ENCODE measurements around the gene GCDH. TPM values are rescaled to one million over a fixed set of nuclear protein-coding genes. Genes with fewer than 3 reads are reported as not detected.
A peak's percentile ranks its signal among the peaks of the same experiment; 100 is the strongest.
"Not testable (repeated sequence)": the region's sequence is repeated elsewhere in the genome, so short reads cannot be mapped to it uniquely, and the experiment has no call there.

Gene GCDH
- polyA plus RNA-seq, 2 donors, result 14.3 to 21.0 TPM

DNA sequence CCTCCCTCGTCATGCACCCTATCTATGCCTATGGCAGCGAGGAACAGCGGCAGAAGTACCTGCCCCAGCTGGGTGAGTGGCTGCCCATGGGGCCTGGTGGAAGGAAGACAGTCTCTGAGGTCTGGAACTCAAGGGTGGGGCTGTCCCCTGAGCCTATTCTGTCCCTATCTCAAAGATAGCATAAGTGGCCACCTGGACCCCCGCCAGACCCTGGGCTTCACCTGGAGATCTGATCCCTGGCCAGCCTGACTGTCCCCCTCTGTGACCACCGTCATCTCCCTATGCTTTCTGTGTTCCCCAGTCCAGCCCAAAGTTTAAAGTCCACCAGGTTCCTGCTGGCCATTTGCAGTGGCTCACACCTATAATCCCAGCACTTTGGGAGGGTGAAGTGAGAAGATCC is 2.6 kb downstream of the GCDH start:
- Histone ChIP-seq H3K4me3 (ENCODE audit: low read depth in 1 of 2, low read length in 2 of 2) (no peak overlapping the region), H3K36me3 (ENCODE audit: control insufficient read depth in 2 of 2, insufficient read depth in 2 of 2, low read length in 1 of 2) (peaks cover 4 to 28% of the 10 kb centered on the region in 2 donors), H3K4me1 (ENCODE audit: control insufficient read depth in 2 of 2, insufficient read depth in 2 of 2, low read length in 1 of 2) (peaks cover 2 to 11% of the 10 kb centered on the region in 2 donors), H3K27ac (ENCODE audit: low read depth in 2 of 2, low read length in 1 of 2) (no peak overlapping the region), H3K27me3 (ENCODE audit: control insufficient read depth in 1 of 2, insufficient read depth in 2 of 2, low read length in 2 of 2) (no peaks in the 10 kb centered on the region), H3K9me3 (ENCODE audit: control insufficient read depth in 2 of 2, insufficient read depth in 1 of 2, low read depth in 1 of 2, low read length in 1 of 2) (no peaks in the 10 kb centered on the region)
- 94 to 96% methylated on average over 5 of the region's 5 CpGs for WGBS, 2 donors

DNA sequence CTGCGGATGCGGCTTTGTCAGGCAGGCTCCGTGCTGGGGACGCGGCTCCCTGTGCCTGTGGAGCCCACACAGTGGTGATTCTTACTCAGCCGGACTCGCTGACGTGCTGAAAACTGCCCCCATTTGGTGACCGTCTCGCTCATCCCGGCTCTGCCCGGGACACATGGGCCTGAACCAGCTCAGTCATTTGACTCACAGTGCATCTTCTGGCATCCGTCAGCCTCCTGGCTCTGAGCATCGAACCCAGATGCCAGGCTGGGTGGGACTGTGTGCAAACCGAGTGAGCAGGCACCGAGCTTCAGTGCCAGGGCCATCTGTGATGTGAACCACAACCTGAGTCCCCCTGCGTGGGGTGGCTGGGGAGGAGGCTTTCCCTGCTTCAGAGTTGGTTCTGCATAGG is 5.5 kb downstream of the GCDH start:
- Histone ChIP-seq H3K4me1 (ENCODE audit: control insufficient read depth in 2 of 2, insufficient read depth in 2 of 2, low read length in 1 of 2) (peaks cover 2 to 8% of the 10 kb centered on the region in 2 donors), H3K27ac (ENCODE audit: low read depth in 2 of 2, low read length in 1 of 2) (no peak overlapping the region), H3K36me3 (ENCODE audit: control insufficient read depth in 2 of 2, insufficient read depth in 2 of 2, low read length in 1 of 2) (peaks cover 4 to 30% of the 10 kb centered on the region in 2 donors), H3K27me3 (ENCODE audit: control insufficient read depth in 1 of 2, insufficient read depth in 2 of 2, low read length in 2 of 2) (no peaks in the 10 kb centered on the region), H3K4me3 (ENCODE audit: low read depth in 1 of 2, low read length in 2 of 2) (no peak overlapping the region), H3K9me3 (ENCODE audit: control insufficient read depth in 2 of 2, insufficient read depth in 1 of 2, low read depth in 1 of 2, low read length in 1 of 2) (no peaks in the 10 kb centered on the region)
- 93 to 96% methylated on average over 17 of the region's 17 CpGs for WGBS, 2 donors

- Histone ChIP-seq H3K4me1 (ENCODE audit: control insufficient read depth in 2 of 2, insufficient read depth in 2 of 2, low read length in 1 of 2) (no peaks in the 10 kb centered on the region), H3K27me3 (ENCODE audit: control insufficient read depth in 1 of 2, insufficient read depth in 2 of 2, low read length in 2 of 2) (no peaks in the 10 kb centered on the region), H3K9me3 (ENCODE audit: control insufficient read depth in 2 of 2, insufficient read depth in 1 of 2, low read depth in 1 of 2, low read length in 1 of 2) (no peaks in the 10 kb centered on the region), H3K27ac (ENCODE audit: low read depth in 2 of 2, low read length in 1 of 2) (no peak overlapping the region), H3K4me3 (ENCODE audit: low read depth in 1 of 2, low read length in 2 of 2) (no peak overlapping the region), H3K36me3 (ENCODE audit: control insufficient read depth in 2 of 2, insufficient read depth in 2 of 2, low read length in 1 of 2) (peaks cover 4 to 21% of the 10 kb centered on the region in 2 donors)
- 82% methylated on average over 10 of the region's 10 CpGs for WGBS, 2 donors
These were observed 9.0 kb downstream of the GCDH start for GRCh38 chr19:12899891-12900518.

GRCh38 chr19:12907166-12907565 is 16.2 kb downstream of the GCDH start:
- WGBS, 2 donors, result 87 to 88% methylated on average over 9 of the region's 9 CpGs

DNA sequence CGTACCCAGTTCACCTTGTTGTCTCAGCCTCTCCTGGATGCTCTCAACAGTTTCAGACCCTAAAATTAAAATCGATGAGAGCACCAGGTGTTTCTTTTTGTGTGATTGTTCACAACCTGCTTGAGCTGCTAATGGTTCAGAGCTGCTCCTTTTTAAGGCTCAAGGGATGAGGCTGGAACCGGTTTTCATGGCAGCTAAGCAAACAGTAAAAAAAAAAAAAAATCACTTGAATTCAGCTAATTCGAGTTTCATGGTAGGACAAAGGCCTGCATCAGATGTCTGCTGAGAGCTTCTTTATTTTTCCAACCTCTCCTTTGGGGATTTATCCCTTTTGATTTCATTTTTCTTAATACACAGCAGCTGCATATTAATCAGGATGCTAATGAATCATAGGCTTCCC is 21.6 kb downstream of the GCDH start:
- Histone ChIP-seq H3K36me3 (ENCODE audit: control insufficient read depth in 2 of 2, insufficient read depth in 2 of 2, low read length in 1 of 2) (no peaks in the 10 kb centered on the region), H3K27ac (ENCODE audit: low read depth in 2 of 2, low read length in 1 of 2) (peak overlapping the region; percentile 89 to 93), H3K27me3 (ENCODE audit: control insufficient read depth in 1 of 2, insufficient read depth in 2 of 2, low read length in 2 of 2) (no peaks in the 10 kb centered on the region), H3K4me3 (ENCODE audit: low read depth in 1 of 2, low read length in 2 of 2) (peak overlapping the region in 1 of 2 donors; percentile 23), H3K9me3 (ENCODE audit: control insufficient read depth in 2 of 2, insufficient read depth in 1 of 2, low read depth in 1 of 2, low read length in 1 of 2) (no peaks in the 10 kb centered on the region), H3K4me1 (ENCODE audit: control insufficient read depth in 2 of 2, insufficient read depth in 2 of 2, low read length in 1 of 2) (peaks cover 0 to 13% of the 10 kb centered on the region in 2 donors)
- 33 to 37% methylated on average over 4 of the region's 4 CpGs for WGBS, 2 donors

More at GRCh38 chr19:12907166-12907565, 16.2 kb downstream of the GCDH start:
- no peak overlapping the region for H3K27ac ChIP-seq (ENCODE audit: low read depth in 2 of 2, low read length in 1 of 2)
- no peaks in the 10 kb centered on the region for H3K9me3 ChIP-seq (ENCODE audit: control insufficient read depth in 2 of 2, insufficient read depth in 1 of 2, low read depth in 1 of 2, low read length in 1 of 2)
- H3K36me3 ChIP-seq (ENCODE audit: control insufficient read depth in 2 of 2, insufficient read depth in 2 of 2, low read length in 1 of 2), result no peaks in the 10 kb centered on the region
- no peaks in the 10 kb centered on the region for H3K4me1 ChIP-seq (ENCODE audit: control insufficient read depth in 2 of 2, insufficient read depth in 2 of 2, low read length in 1 of 2)
- H3K4me3 ChIP-seq (ENCODE audit: low read depth in 1 of 2, low read length in 2 of 2), result no peak overlapping the region
- H3K27me3 ChIP-seq (ENCODE audit: control insufficient read depth in 1 of 2, insufficient read depth in 2 of 2, low read length in 2 of 2), result no peaks in the 10 kb centered on the region

DNA sequence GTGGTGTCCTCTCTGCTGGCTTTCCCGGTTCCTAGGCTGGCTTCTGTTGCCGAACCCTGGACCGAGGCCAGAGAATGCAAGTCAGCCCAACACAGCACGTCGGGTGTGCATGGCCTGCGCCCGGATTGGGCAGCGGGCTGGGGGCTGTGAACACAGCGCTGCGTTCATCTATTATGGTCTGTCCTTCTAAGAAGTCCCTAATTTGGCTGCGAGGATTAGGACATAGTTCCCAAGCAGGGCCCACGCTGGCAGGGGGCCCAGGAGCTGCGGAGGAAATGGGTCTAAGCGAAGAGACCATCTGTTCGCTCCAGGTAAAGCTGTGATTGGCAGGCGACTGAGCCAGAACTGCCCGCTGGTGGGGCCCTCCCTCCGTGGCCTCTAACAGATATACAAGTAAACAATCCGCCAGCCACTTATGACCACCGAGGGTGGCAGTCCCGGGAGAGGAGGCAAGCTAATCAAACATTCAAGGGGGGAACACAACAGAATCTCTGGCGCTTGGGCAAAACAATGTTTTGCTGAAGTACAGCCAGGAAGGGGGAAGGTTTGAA is 22.1 kb downstream of the GCDH start:
- H3K36me3 ChIP-seq (ENCODE audit: control insufficient read depth in 2 of 2, insufficient read depth in 2 of 2, low read length in 1 of 2), result no peaks in the 10 kb centered on the region
- H3K27ac ChIP-seq (ENCODE audit: low read depth in 2 of 2, low read length in 1 of 2), result peak overlapping the region; percentile 89 to 93
- peaks cover 0 to 13% of the 10 kb centered on the region in 2 donors for H3K4me1 ChIP-seq (ENCODE audit: control insufficient read depth in 2 of 2, insufficient read depth in 2 of 2, low read length in 1 of 2)
- peak overlapping the region; percentile 21 to 23 for H3K4me3 ChIP-seq (ENCODE audit: low read depth in 1 of 2, low read length in 2 of 2)
- no peaks in the 10 kb centered on the region for H3K9me3 ChIP-seq (ENCODE audit: control insufficient read depth in 2 of 2, insufficient read depth in 1 of 2, low read depth in 1 of 2, low read length in 1 of 2)
- no peaks in the 10 kb centered on the region for H3K27me3 ChIP-seq (ENCODE audit: control insufficient read depth in 1 of 2, insufficient read depth in 2 of 2, low read length in 2 of 2)
- WGBS, 2 donors, result 13 to 16% methylated on average over 22 of the region's 22 CpGs

DNA sequence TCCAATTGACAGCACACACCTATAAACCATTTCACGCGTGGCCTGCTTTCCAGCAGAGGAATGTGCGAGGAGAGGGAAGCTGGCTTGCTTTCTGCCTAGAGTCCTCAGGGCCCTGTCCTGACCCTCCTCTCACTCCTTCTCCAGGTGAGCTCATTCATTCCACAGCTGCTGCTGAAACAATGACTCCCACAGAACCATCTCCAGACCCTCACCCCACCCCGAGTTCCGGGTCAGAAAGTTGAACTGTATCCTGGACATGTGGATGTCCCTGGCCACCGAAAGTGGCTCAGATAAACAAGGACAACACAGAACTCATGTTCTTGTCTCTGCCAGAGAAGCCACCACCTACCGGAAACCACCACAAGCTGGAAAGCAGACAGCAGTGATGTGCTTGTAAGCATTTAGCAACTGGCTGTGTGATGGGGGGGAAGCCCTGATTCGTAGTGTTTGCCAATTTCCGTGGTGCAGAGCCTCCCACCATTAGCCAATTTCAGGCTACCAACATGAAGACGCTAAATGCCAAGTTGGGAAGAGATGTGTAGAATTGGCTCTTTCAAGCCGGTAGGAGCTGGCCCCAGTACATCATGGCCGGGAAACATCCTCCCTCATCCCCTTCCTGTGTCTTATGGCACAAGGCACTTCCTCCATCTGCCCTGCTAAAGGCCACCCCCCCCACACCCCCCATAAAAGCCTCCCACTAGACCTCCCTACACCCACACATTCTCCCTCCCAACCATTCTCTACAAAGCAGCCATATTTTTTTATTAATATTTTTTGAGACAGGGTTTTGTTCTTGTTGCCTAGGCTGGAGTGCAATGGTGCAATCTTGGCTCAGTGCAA is 23.1 kb downstream of the GCDH start:
- peak overlapping the region; percentile 89 to 93 for H3K27ac ChIP-seq (ENCODE audit: low read depth in 2 of 2, low read length in 1 of 2)
- no peak overlapping the region for H3K4me3 ChIP-seq (ENCODE audit: low read depth in 1 of 2, low read length in 2 of 2)
- WGBS, 2 donors, result 43 to 50% methylated on average over 12 of the region's 12 CpGs
- no peaks in the 10 kb centered on the region for H3K36me3 ChIP-seq (ENCODE audit: control insufficient read depth in 2 of 2, insufficient read depth in 2 of 2, low read length in 1 of 2)
- no peaks in the 10 kb centered on the region for H3K27me3 ChIP-seq (ENCODE audit: control insufficient read depth in 1 of 2, insufficient read depth in 2 of 2, low read length in 2 of 2)
- peaks cover 0 to 16% of the 10 kb centered on the region in 2 donors for H3K4me1 ChIP-seq (ENCODE audit: control insufficient read depth in 2 of 2, insufficient read depth in 2 of 2, low read length in 1 of 2)
- no peaks in the 10 kb centered on the region for H3K9me3 ChIP-seq (ENCODE audit: control insufficient read depth in 2 of 2, insufficient read depth in 1 of 2, low read depth in 1 of 2, low read length in 1 of 2)

DNA sequence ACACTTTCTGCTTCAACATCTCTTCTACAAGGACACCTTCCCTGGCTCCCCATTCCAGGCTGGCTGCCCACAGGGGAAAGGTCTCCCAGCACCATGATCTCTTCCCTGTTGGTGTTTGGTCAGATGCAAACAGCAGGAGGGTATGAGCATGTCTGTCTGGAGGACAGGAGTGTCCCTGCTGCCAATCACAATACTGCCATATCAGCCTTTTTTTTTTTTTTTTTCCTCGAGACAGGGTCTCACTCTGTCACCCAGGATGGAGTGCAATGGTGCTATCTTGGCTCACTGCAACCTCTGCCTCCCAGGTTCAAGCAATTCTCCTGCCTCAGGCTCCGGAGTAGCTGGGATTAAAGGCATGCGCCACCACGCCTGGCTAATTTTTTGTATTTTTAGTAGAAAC is 24.9 kb downstream of the GCDH start:
- H3K27me3 ChIP-seq (ENCODE audit: control insufficient read depth in 1 of 2, insufficient read depth in 2 of 2, low read length in 2 of 2); H3K9me3 ChIP-seq (ENCODE audit: control insufficient read depth in 2 of 2, insufficient read depth in 1 of 2, low read depth in 1 of 2, low read length in 1 of 2); H3K4me3 ChIP-seq (ENCODE audit: low read depth in 1 of 2, low read length in 2 of 2); H3K36me3 ChIP-seq (ENCODE audit: control insufficient read depth in 2 of 2, insufficient read depth in 2 of 2, low read length in 1 of 2); H3K27ac ChIP-seq (ENCODE audit: low read depth in 2 of 2, low read length in 1 of 2): not testable (repeated sequence)
- 82 to 84% methylated on average over 4 of the region's 4 CpGs for WGBS, 2 donors
- H3K4me1 ChIP-seq (ENCODE audit: control insufficient read depth in 2 of 2, insufficient read depth in 2 of 2, low read length in 1 of 2), result peaks cover 0 to 16% of the 10 kb centered on the region in 2 donors

- WGBS, 2 donors, result 92 to 95% methylated on average over 14 of the region's 14 CpGs
- peaks cover 0 to 9% of the 10 kb centered on the region in 2 donors for H3K4me1 ChIP-seq (ENCODE audit: control insufficient read depth in 2 of 2, insufficient read depth in 2 of 2, low read length in 1 of 2)
These were observed 27.3 kb downstream of the GCDH start for GRCh38 chr19:12918253-12918652.

More at GRCh38 chr19:12918253-12918652, 27.3 kb downstream of the GCDH start:
- H3K9me3 ChIP-seq (ENCODE audit: control insufficient read depth in 2 of 2, insufficient read depth in 1 of 2, low read depth in 1 of 2, low read length in 1 of 2), result no peaks in the 10 kb centered on the region
- peaks cover 0 to 9% of the 10 kb centered on the region in 2 donors for H3K36me3 ChIP-seq (ENCODE audit: control insufficient read depth in 2 of 2, insufficient read depth in 2 of 2, low read length in 1 of 2)
- no peak overlapping the region for H3K4me3 ChIP-seq (ENCODE audit: low read depth in 1 of 2, low read length in 2 of 2)
- no peaks in the 10 kb centered on the region for H3K27me3 ChIP-seq (ENCODE audit: control insufficient read depth in 1 of 2, insufficient read depth in 2 of 2, low read length in 2 of 2)
- H3K27ac ChIP-seq (ENCODE audit: low read depth in 2 of 2, low read length in 1 of 2), result no peak overlapping the region
